IPS-18c (cell line): Measurements from ENCODE around the gene KRTAP4-5.
"Not testable (repeated sequence)": the region's sequence is repeated elsewhere in the genome, so short reads cannot be mapped to it uniquely, and the experiment has no call there.

Experiments used
- H3K4me3 ChIP-seq: 2 replicates; pipeline ENCODE4 v1.7.0; 2013; ENCODE audit warnings: low read depth, mild to moderate bottlenecking, low read length, moderate library complexity; ENCODE audit not compliant: insufficient read depth
- H3K9me3 ChIP-seq: one replicate; pipeline ENCODE4 v1.6.1; 2013; ENCODE audit warnings: mild to moderate bottlenecking, low read length, moderate library complexity; ENCODE audit not compliant: control insufficient read depth, insufficient read depth

KRTAP4-5 gene

GRCh38 chr17:41149652-41149985 is at the start of gene KRTAP4-5:
TSS of gene KRTAP4-5 (minus strand) at chr17:41149825. CDS start at chr17:41149767, 58 bp downstream.
- H3K9me3 ChIP-seq = no peaks in the 10 kb centered on the region

GRCh38 chr17:41196068-41196467 is 46.4 kb upstream of the KRTAP4-5 start:
- H3K9me3 ChIP-seq = peaks cover 2% of the 10 kb centered on the region
- H3K4me3 ChIP-seq = no peak overlapping the region

More at GRCh38 chr17:41149652-41149985, at the start of gene KRTAP4-5:
- no peak within 1 kb of the TSS for H3K4me3 ChIP-seq

GRCh38 chr17:41190328-41190727 is 40.7 kb upstream of the KRTAP4-5 start:
- H3K4me3 ChIP-seq = no peak overlapping the region
- H3K9me3 ChIP-seq = peaks cover 2% of the 10 kb centered on the region

- not testable (repeated sequence) for H3K9me3 ChIP-seq, H3K4me3 ChIP-seq
Observed at GRCh38 chr17:41189837-41190318, 40.3 kb upstream of the KRTAP4-5 start, which contains the start of gene KRTAP9-1. TSS of gene KRTAP9-1 (plus strand) at chr17:41189887. CDS start at chr17:41189887, 0 bp downstream.

GRCh38 chr17:41186872-41187271 is 37.2 kb upstream of the KRTAP4-5 start:
- H3K9me3 ChIP-seq = peaks cover 2% of the 10 kb centered on the region
- no peak overlapping the region for H3K4me3 ChIP-seq

- peaks cover 1% of the 10 kb centered on the region for H3K9me3 ChIP-seq
- H3K4me3 ChIP-seq = no peak overlapping the region
Observed at GRCh38 chr17:41185001-41185400, 35.4 kb upstream of the KRTAP4-5 start.

GRCh38 chr17:41184480-41184961 is 34.9 kb upstream of the KRTAP4-5 start, which contains the start of gene KRTAP4-1:
TSS of gene KRTAP4-1 (minus strand) at chr17:41184911. CDS start at chr17:41184854, 57 bp downstream.
- Histone ChIP-seq H3K4me3 (no peak within 1 kb of the TSS), H3K9me3 (no peaks in the 10 kb centered on the region)

- no peaks in the 10 kb centered on the region for H3K9me3 ChIP-seq
Observed at GRCh38 chr17:41178843-41179616, 29.4 kb upstream of the KRTAP4-5 start.

GRCh38 chr17:41178341-41178740 is 28.7 kb upstream of the KRTAP4-5 start:
- Histone ChIP-seq H3K9me3 (no peaks in the 10 kb centered on the region), H3K4me3 (no peak overlapping the region)

More at GRCh38 chr17:41178843-41179616, 29.4 kb upstream of the KRTAP4-5 start:
- no peak overlapping the region for H3K4me3 ChIP-seq

- H3K9me3 ChIP-seq = no peaks in the 10 kb centered on the region
- H3K4me3 ChIP-seq = no peak within 1 kb of the TSS
Observed at GRCh38 chr17:41177727-41178271, 28.2 kb upstream of the KRTAP4-5 start, which contains the start of gene KRTAP4-2. TSS of gene KRTAP4-2 (minus strand) at chr17:41178221. CDS start at chr17:41178164, 57 bp downstream.

- no peaks in the 10 kb centered on the region for H3K9me3 ChIP-seq
- no peak overlapping the region for H3K4me3 ChIP-seq
Observed at GRCh38 chr17:41176744-41177387, 27.2 kb upstream of the KRTAP4-5 start.

- Histone ChIP-seq H3K9me3 (no peaks in the 10 kb centered on the region), H3K4me3 (no peak overlapping the region)
Observed at GRCh38 chr17:41171886-41172285, 22.3 kb upstream of the KRTAP4-5 start.

- Histone ChIP-seq H3K4me3 (no peak within 1 kb of the TSS), H3K9me3 (no peaks in the 10 kb centered on the region)
Observed at GRCh38 chr17:41168121-41168520, 18.5 kb upstream of the KRTAP4-5 start, which contains the start of gene KRTAP4-3. TSS of gene KRTAP4-3 (minus strand) at chr17:41168221. CDS start at chr17:41168172, 49 bp downstream.

GRCh38 chr17:41167561-41167960 is 17.9 kb upstream of the KRTAP4-5 start:
- Histone ChIP-seq H3K4me3 (no peak overlapping the region), H3K9me3 (no peaks in the 10 kb centered on the region)

GRCh38 chr17:41163828-41164227 is 14.2 kb upstream of the KRTAP4-5 start:
- H3K4me3 ChIP-seq = no peak overlapping the region
- no peaks in the 10 kb centered on the region for H3K9me3 ChIP-seq

GRCh38 chr17:41160648-41161047 is 11.0 kb upstream of the KRTAP4-5 start, which contains the start of gene KRTAP4-4:
TSS of gene KRTAP4-4 (minus strand) at chr17:41160748. CDS start at chr17:41160691, 57 bp downstream.
- H3K4me3 ChIP-seq = no peak within 1 kb of the TSS
- H3K9me3 ChIP-seq = no peaks in the 10 kb centered on the region

GRCh38 chr17:41160190-41160589 is 10.6 kb upstream of the KRTAP4-5 start:
- not testable (repeated sequence) for H3K4me3 ChIP-seq, H3K9me3 ChIP-seq
